ELR (cell line): ENCODE data around the gene TBC1D16.
"Not testable (repeated sequence)": the region's sequence is repeated elsewhere in the genome, so short reads cannot be mapped to it uniquely, and the experiment has no call there.

Experiments used
- DNase-seq: peaks from one replicate; pipeline ENCODE4 v3.0.0-alpha.2; 2015; ENCODE audit warnings: low read depth

The TBC1D16 gene

GRCh38 chr17:80051681-80052080 lies 16.0 kb upstream of the TBC1D16 start:
- no peak for DNase-seq

DNA sequence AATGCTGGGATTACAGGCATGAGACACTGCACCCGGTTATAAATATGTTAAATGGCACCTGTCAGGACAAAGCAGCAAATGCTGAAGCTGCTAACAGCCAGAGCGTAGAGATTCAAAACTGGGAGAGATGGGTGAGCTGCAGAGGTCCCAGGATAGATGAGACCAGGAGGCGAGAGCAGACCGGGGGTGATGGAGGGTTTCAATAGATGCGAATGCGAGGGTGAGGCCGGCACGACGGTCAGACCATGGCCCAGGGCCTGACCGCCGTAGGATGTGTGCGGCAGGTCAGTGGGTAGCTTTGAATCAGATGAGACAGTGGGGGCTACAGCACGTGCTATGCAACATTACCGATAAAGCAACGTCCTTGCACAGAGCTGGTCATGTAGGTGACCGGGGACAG lies 15.0 kb upstream of the TBC1D16 start:
- DNase-seq, result no peak

- no peak for DNase-seq
These were observed 14.3 kb upstream of the TBC1D16 start for GRCh38 chr17:80049986-80050385.

- DNase-seq, result no peak
These were observed 11.5 kb upstream of the TBC1D16 start for GRCh38 chr17:80047176-80047575.

DNA sequence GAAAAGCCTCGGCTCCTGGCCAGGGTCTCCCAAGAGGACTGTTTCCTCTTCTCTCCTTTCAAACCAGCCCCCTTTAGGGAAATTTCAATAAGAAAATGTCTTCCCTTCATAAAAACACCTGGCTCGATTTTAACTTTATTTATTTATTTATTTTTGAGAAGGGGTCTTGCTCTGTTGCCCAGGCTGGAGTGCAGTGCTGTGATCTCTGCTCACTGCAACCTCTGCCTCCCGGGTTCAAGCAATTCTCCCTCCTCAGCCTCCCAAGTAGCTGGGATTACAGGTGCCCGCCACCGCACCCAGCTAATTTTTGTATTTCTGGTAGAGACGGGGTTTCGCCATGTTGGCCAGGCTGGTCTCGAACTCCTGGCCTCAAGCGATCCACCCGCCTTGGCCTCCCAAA lies 11.0 kb upstream of the TBC1D16 start:
- not testable (repeated sequence) for DNase-seq

DNA sequence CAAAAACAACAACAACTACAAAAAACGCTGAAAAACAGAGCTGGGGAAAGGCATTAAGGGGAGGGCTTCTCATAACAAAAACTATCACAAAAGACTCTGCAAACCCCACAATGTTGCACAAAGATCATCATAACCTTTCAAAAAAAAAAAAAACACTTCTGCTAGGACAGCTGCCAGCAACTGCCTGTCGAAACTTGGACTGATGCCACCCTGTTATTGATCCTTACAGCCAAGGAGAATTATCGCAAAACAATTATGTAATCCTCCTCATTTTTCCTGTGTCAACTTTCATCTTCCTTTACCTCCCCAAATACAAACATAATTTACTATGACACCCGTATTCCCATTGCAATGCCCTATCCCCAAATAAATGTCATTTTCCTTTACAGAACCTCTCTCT lies 10.0 kb upstream of the TBC1D16 start:
- no peak for DNase-seq

GRCh38 chr17:80043963-80044362 lies 8.3 kb upstream of the TBC1D16 start:
- no peak for DNase-seq

DNA sequence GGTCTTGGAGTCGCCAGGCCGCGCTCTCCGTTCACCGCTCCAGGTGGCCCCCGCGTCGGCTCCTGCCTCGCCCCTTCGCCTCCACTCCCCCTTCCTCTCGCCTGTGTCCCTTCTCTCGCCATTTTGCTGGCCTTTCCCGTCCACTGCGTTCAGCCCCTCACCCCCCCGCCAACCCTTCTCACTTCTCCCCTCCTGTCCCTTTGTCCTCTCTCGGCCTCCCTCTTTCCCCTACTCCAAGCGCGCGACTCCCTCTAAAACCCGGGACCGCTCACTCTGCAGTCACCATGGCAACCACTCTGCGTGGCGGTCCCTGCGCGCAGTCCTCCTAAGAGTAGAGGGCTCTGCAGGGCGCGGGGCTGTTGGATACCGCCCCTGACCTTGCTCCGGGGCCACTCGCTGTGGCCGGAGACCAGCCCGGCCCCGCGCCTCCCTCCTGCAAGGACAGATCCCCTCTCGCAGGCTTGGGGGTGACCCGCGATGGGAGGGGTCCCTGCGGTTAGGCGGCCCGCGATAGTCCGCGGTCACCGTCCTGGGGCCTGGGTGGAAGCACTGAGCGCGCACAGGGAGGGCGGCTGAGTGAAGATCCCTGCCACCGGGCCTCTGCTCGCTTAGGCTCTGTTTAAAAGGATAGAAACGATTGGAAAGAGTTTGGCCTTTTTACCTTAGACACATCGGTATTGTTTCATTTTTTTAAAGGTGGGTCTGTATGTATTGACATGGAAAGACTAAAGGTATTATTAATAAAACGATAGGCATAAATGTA lies 1.2 kb upstream of the TBC1D16 start:
- DNase-seq, result peak; percentile 62

GRCh38 chr17:80035937-80036714 lies 454 bp upstream of the TBC1D16 start, which contains the start of gene CCDC40:
TSS of gene CCDC40 (plus strand) at chr17:80036642. CDS start at chr17:80036663, 21 bp downstream.
- peak; percentile 86 for DNase-seq

- peak; percentile 64 for DNase-seq
These were observed 633 bp downstream of the TBC1D16 start for GRCh38 chr17:80034791-80035686.

DNA sequence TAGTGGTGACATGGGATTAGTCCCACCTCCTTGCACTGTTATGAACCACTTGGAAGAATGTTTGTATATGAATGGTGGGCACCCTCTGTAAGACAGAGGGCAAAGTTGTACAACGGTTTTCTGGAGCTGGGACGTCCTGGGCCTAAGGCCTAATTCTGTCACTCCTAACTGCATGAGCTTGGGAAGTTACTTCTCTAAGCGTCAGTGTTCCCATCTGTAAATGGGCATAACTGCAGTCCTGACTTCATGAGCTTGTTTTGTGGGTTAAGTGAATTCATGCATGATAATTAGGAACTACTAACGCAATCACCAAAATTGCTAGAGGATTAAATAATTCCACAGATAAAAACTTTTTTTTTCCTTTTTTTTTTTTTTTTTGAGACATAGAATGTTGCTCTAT lies 1.8 kb downstream of the TBC1D16 start:
- DNase-seq, result no peak

DNA sequence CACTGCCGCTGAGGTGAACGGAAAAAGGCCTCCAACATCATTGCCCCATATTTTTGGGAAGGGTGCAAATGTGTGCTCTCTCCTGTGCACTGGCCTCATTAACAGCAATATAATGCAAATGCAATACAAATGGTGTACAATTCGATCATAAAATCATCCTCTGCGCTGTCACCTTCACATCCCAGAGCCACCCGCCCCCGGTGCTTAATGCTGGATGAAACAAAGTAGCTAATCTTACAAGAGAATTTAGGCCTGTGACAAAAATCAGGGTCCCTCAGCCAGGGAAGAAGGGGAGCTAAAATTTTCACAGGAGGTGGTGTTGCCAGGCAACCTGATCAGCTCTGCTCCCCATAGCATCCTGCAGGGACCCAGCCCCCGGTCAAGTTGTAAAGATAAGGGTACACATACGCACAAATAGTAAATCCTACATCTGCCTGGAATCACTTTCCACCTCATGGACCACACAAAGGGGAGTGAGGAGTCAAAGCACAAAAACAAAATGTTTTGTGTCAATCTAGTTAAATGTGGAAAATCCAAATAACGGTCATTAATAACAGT lies 3.0 kb downstream of the TBC1D16 start:
- no peak for DNase-seq

GRCh38 chr17:80031691-80032430 lies 3.8 kb downstream of the TBC1D16 start:
- DNase-seq, result no peak

DNA sequence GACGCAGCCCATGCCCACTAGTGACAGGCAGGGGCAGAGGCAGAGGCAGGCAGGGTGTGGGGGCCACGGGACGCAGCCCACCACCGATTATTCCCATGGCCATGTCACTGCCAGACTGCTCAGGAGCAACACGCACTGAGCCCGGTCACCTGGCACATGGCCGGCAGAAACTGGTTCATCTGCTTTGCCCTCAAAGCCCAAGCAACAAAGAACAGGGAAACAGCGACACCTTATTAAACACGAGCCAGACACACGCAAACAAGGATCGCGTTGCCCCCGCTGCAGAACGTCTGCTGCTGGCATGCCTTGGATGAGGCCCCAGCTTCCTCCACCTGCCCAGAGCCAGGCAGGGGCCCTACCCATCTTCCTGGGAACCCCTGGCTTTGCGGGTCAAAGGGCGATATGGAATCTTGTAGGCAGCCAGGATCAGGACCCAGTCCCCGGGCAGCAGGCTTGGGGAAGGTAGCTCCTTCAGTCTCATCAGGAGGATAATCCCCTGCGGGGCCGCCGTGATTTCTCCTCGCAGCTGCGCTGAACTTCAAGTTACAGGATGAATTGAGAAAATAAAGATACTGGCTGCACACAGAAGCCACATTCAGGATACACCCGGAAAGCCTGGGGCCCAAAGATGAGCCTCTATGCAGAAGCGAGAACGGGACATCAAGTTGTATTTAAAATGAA lies 4.8 kb downstream of the TBC1D16 start:
- no peak for DNase-seq

DNA sequence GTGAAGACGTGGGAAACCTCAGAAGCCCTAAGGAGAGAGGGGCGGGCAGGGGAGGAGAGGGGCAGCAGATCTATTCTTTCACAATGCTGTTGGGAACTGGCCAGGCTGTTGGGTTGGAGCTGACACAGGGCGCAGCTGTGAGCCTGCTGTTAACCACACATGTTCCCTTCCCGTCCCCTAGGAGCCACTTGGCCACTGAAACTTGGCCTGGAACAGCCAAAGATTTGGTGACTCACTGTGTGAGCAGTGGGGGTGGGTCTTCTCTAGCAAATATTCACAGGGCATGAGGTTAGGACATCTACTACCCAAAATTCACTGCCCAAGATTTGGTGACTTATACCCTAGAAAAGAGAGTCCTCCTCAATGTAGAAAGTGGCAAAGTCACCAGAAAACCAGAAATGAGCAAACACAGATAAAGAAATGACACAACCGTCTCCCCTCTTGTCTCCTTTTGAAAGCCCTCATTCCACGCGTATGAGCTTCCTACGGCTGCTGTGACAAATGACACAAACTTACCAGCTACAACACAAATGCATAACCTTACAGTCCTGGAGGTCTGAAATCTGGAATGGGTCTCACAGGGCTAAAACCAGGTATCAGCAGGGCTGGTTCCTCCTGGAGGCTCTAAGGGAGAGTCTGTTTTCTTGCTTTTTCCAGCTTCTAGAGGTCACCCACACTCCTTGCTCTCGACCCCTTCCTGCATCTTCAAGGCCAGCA lies 6.3 kb downstream of the TBC1D16 start:
- DNase-seq, result peak; percentile 60

GRCh38 chr17:80028030-80028429 lies 7.6 kb downstream of the TBC1D16 start:
- no peak for DNase-seq

DNA sequence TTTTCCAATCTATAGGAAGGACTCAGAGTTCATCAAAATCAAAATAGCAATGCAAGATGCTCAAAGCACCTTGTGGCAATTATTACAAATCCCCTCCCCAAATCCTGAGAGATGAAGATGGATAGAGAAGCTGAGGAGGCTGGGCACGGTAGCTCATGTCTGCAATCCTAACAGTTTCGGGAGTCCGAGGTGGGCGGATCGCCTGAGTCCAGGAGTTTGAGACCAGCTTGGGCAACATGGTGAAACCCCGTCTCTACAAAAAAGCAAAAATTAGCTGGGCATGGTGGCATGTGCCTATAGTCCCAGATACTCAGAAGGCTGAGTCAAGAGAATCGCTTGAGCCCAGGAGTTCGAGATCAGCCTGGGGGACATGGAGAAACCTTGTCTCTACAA lies 8.6 kb downstream of the TBC1D16 start:
- DNase-seq, result no peak

DNA sequence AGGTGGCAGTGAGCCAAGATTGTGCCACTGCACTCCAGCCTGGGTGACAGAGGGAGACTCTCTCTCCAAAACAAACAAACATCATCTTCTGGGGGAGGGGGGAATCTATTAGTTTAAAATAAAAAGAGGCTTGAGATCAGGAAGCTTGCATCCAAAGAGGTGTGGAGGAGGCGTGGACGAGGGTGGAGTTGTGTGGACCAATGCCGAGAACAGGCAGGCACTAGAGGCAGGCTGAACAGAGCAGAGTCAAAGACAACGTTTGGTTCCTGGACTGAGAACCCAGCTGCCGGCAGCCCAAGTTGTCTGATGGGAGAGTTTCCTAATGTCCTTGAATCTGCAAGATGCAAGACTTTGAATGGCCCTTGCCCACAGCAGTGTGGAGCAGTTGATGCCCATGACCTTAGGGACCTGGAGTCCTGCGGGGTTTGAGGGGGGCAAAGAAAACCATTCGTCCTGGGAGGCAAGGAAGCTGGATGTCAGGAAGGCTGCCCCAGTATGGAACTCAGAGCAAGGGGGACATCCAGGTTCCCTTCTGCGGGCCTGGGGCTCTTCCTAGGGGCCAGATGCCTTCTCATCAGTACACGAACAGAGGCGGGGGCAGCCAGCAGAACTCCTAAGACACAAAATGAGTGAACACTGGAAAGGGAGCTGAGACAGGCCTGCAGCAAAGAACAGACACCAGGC lies 9.2 kb downstream of the TBC1D16 start:
- no peak for DNase-seq

DNA sequence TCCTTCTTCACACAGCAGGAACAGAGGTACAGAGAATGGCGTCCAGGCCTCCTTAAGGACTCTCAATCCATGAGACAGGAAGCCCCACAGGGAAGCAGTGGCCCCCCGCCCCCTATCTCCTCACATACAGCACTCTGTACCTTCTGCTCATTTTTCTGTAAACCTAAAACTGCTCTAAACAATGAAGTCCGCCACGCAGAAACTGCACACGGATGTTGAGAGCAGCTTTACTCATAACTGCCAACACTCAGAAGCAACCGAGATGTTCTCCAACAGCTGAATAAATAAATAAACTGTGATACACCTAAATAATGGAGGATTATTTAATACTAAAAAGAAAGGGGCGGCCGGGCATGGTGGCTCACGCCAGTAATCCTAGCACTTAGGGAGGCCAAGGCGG lies 9.9 kb downstream of the TBC1D16 start:
- no peak for DNase-seq
